Tibial nerve (tissue), 4 donors: ENCODE results near the gene BRICD5. TPM values are rescaled to one million over a fixed set of nuclear protein-coding genes. Genes with fewer than 3 reads are reported as not detected.

Experiments
- DNase-seq, 2 donors: peaks; one replicate each; pipeline ENCODE4 v3.0.0-alpha.2; 2019; ENCODE audit warnings: low spot score in 2 of 2
- H3K27ac ChIP-seq, 4 donors: fragments of 200-600 bp; sonication (generic) in 3 of 4; one replicate each; pipeline ENCODE4 v1.5.1; 2017 to 2019; ENCODE audit warnings: mild to moderate bottlenecking in 1 of 4
- H3K27me3 ChIP-seq, 2 donors: fragments of 200-600 bp; sonication (generic) in 1 of 2; one replicate each; pipeline versions ENCODE4 v1.5.1 to v1.6.0; 2017 to 2019
- H3K36me3 ChIP-seq, 3 donors: fragments of 200-600 bp; sonication (generic); one replicate each; pipeline ENCODE4 v1.5.1; 2018 to 2019
- H3K4me1 ChIP-seq, 4 donors: fragments of 200-600 bp; sonication (generic) in 3 of 4; one replicate each; pipeline ENCODE4 v1.5.1; 2017 to 2019
- H3K4me3 ChIP-seq, 4 donors: fragments of 200-600 bp; sonication (generic) in 3 of 4; one replicate each; pipeline ENCODE4 v1.5.1; 2017 to 2019; ENCODE audit warnings: mild to moderate bottlenecking in 1 of 4, moderate library complexity in 1 of 4
- H3K9me3 ChIP-seq, 4 donors: fragments of 200-600 bp; sonication (generic) in 3 of 4; one replicate each; pipeline ENCODE4 v1.5.1; 2017 to 2019
- CTCF ChIP-seq, 5 experiments: fragments of 200-600 bp in 3 of 5; fragments of 450-650 bp in 2 of 5; sonication (generic) in 3 of 5; IDR thresholded peaks; one replicate each; pipeline ENCODE4 v1.5.1; 2016 to 2019; ENCODE audit warnings: antibody characterized with exemption in 5 of 5, mild to moderate bottlenecking in 3 of 5, moderate library complexity in 2 of 5
- EP300 ChIP-seq, 2 donors: sonication (generic); formaldehyde crosslinking; IDR thresholded peaks; one replicate each; pipeline ENCODE4 v1.6.1; 2017; ENCODE audit warnings: antibody characterized with exemption in 2 of 2, mild to moderate bottlenecking in 1 of 2
- POLR2A ChIP-seq, 2 donors: fragments of 450-650 bp; IDR thresholded peaks; one replicate each; pipeline ENCODE4 v1.6.1; 2017; ENCODE audit warnings: antibody characterized with exemption in 2 of 2, mild to moderate bottlenecking in 2 of 2, moderate library complexity in 2 of 2
- WGBS, 2 donors: methylation state at CpG; one replicate each; pipeline ENCODE4 v1.1.5; 2018; 5-methylcytosine and 5-hydroxymethylcytosine counted together
- total RNA-seq, 4 donors: library from RNA; depleted of rRNA; stranded (reverse); fragments of >200 nt; gene quantifications; one replicate each; pipeline ENCODE4 v1.1.0, GENCODE V29; 2016

BRICD5 gene
- total RNA-seq, 4 donors from 2014 or later, result 19.8 to 203 (median 24.4) TPM

GRCh38 chr16:2172688-2173335 is 37.9 kb downstream of the BRICD5 start:
- no peak overlapping the region for H3K4me3 ChIP-seq
- H3K27ac ChIP-seq, result no peak overlapping the region
- WGBS, 2 donors, result 88 to 91% methylated on average over 23 to 27 of the region's 29 CpGs

GRCh38 chr16:2171601-2172178 is 39.0 kb downstream of the BRICD5 start:
- Histone ChIP-seq H3K27me3 (no peaks in the 10 kb centered on the region), H3K4me3 (no peak overlapping the region), H3K9me3 (no peaks in the 10 kb centered on the region), H3K4me1 (no peaks in the 10 kb centered on the region), H3K36me3 (peaks cover 0 to 99% (median 39%) of the 10 kb centered on the region in 3 donors), H3K27ac (no peak overlapping the region)
- TF ChIP-seq POLR2A (IDR thresholded peaks at IDR 0.05) (no peak), CTCF (IDR thresholded peaks at IDR 0.05) (no peak), EP300 (IDR thresholded peaks at IDR 0.05) (no peak)
- no peak for DNase-seq
- 91 to 92% methylated on average over 18 to 22 of the region's 28 CpGs for WGBS, 2 donors

More at GRCh38 chr16:2172688-2173335, 37.9 kb downstream of the BRICD5 start:
- H3K27me3 ChIP-seq, result no peaks in the 10 kb centered on the region
- no peak for DNase-seq
- H3K9me3 ChIP-seq, result no peaks in the 10 kb centered on the region
- H3K4me1 ChIP-seq, result no peaks in the 10 kb centered on the region
- H3K36me3 ChIP-seq, result peaks cover 1 to 99% (median 38%) of the 10 kb centered on the region in 3 donors
- TF ChIP-seq POLR2A (IDR thresholded peaks at IDR 0.05) (no peak), EP300 (IDR thresholded peaks at IDR 0.05) (no peak), CTCF (IDR thresholded peaks at IDR 0.05) (no peak)

GRCh38 chr16:2170587-2171435 is 39.9 kb downstream of the BRICD5 start:
- DNase-seq, result no peak
- Histone ChIP-seq H3K4me3 (peak overlapping the region in 1 of 4 donors; percentile 41), H3K4me1 (no peaks in the 10 kb centered on the region), H3K9me3 (no peaks in the 10 kb centered on the region), H3K27me3 (no peaks in the 10 kb centered on the region), H3K36me3 (peaks cover 0 to 99% (median 34%) of the 10 kb centered on the region in 3 donors), H3K27ac (peak overlapping the region in 1 of 4 donors; percentile 69)
- no peak for TF ChIP-seq EP300 (IDR thresholded peaks at IDR 0.05)
- no peak for TF ChIP-seq CTCF (IDR thresholded peaks at IDR 0.05)
- TF ChIP-seq POLR2A (IDR thresholded peaks at IDR 0.05), result no peak
- WGBS, 2 donors, result 82 to 92% methylated on average over 23 to 26 of the region's 47 CpGs

GRCh38 chr16:2170080-2170479 is 40.6 kb downstream of the BRICD5 start:
- H3K27ac ChIP-seq, result peak overlapping the region in 2 of 4 donors; percentile 17 to 69
- WGBS, 2 donors, result 60 to 80% methylated on average over 2 to 13 of the region's 18 CpGs
- no peaks in the 10 kb centered on the region for H3K27me3 ChIP-seq
- DNase-seq, result no peak
- no peaks in the 10 kb centered on the region for H3K4me1 ChIP-seq
- no peaks in the 10 kb centered on the region for H3K9me3 ChIP-seq
- peak overlapping the region in 1 of 4 donors; percentile 41 for H3K4me3 ChIP-seq
- H3K36me3 ChIP-seq, result peaks cover 0 to 94% (median 27%) of the 10 kb centered on the region in 3 donors
- TF ChIP-seq POLR2A (IDR thresholded peaks at IDR 0.05), result no peak
- no peak for TF ChIP-seq EP300 (IDR thresholded peaks at IDR 0.05)

GRCh38 chr16:2167068-2167638 is 43.5 kb downstream of the BRICD5 start:
- no peak overlapping the region for H3K4me3 ChIP-seq
- no peak overlapping the region for H3K27ac ChIP-seq
- no peaks in the 10 kb centered on the region for H3K27me3 ChIP-seq
- peaks cover 0 to 7% (median 3%) of the 10 kb centered on the region in 4 donors for H3K4me1 ChIP-seq
- no peaks in the 10 kb centered on the region for H3K9me3 ChIP-seq
- H3K36me3 ChIP-seq, result peaks cover 0 to 74% (median 11%) of the 10 kb centered on the region in 3 donors
- no peak for TF ChIP-seq POLR2A (IDR thresholded peaks at IDR 0.05)
- no peak for TF ChIP-seq CTCF (IDR thresholded peaks at IDR 0.05)
- no peak for TF ChIP-seq EP300 (IDR thresholded peaks at IDR 0.05)
- no peak for DNase-seq
- WGBS, 2 donors, result 72 to 88% methylated on average over 9 to 17 of the region's 18 CpGs
